Activated CD4-positive, alpha-beta T cell treated with anti-CD3 and anti-CD28 coated beads, Interleukin-2, amount 50 U/mL, for 24 hours (primary cell): Measurements from ENCODE around the gene PDZD8.
"Not testable (repeated sequence)": the region's sequence is repeated elsewhere in the genome, so short reads cannot be mapped to it uniquely, and the experiment has no call there.

Experiments used
- DNase-seq, 2 donors: peaks; one replicate each; pipeline ENCODE4 v3.0.0-alpha.2; 2020; ENCODE audit warnings: low read depth in 1 of 2, low spot score in 1 of 2

Gene PDZD8

GRCh38 chr10:117230107-117230506 is 145.1 kb downstream of the PDZD8 start:
- DNase-seq: not testable (repeated sequence)

GRCh38 chr10:117228210-117228609 is 147.0 kb downstream of the PDZD8 start:
- no peak for DNase-seq
